Panc1 (cell line): Measurements from ENCODE around the gene CAPN10.

ENCODE experiments used
- CTCF ChIP-seq: fragments of 450-650 bp; IDR thresholded peaks from 2 replicates; pipeline ENCODE4 v1.5.1; 2017; ENCODE audit warnings: mild to moderate bottlenecking
- POLR2AphosphoS5 ChIP-seq: IDR thresholded peaks from 2 replicates; pipeline ENCODE4 v1.6.1; 2012; ENCODE audit warnings: mild to moderate bottlenecking, low read depth, low read length, moderate library complexity
- TCF7L2 ChIP-seq: IDR thresholded peaks from 2 replicates; pipeline ENCODE4 v1.6.1; 2011; ENCODE audit warnings: mild to moderate bottlenecking, low read depth, low read length, inconsistent platforms

GRCh38 chr2:240614391-240614790 is 27.9 kb downstream of the CAPN10 start:
- TF ChIP-seq CTCF (no peak), TCF7L2 (no peak), POLR2AphosphoS5 (no peak)
